Mesothelial cell of epicardium (in vitro differentiated cells): ENCODE results near the gene SPNS3. TPM values are rescaled to one million over a fixed set of nuclear protein-coding genes. Genes with fewer than 3 reads are reported as not detected.

ENCODE experiments used
- DNase-seq, 2 experiments: peaks; one replicate each; pipeline ENCODE4 v3.0.0; 2021; ENCODE audit warnings: low spot score in 2 of 2; ENCODE audit not compliant: unreplicated experiment in 2 of 2
- H3K27ac Mint-ChIP-seq: 2 replicates; pipeline ENCODE4 v1.8.0; 2021; ENCODE audit warnings: mixed read lengths
- H3K27me3 Mint-ChIP-seq: 2 replicates; pipeline ENCODE4 v1.8.0; 2021; ENCODE audit warnings: low read depth, mixed read lengths
- H3K36me3 Mint-ChIP-seq: 2 replicates; pipeline ENCODE4 v1.8.0; 2021; ENCODE audit warnings: mixed read lengths
- H3K4me1 Mint-ChIP-seq: 2 replicates; pipeline ENCODE4 v1.8.0; 2021; ENCODE audit warnings: mixed read lengths
- H3K4me3 Mint-ChIP-seq: 2 replicates; pipeline ENCODE4 v1.8.0; 2021; ENCODE audit warnings: mild to moderate bottlenecking, moderate library complexity, mixed read lengths
- H3K9me3 Mint-ChIP-seq: 2 replicates; pipeline ENCODE4 v1.8.0; 2021; ENCODE audit warnings: mixed read lengths
- CTCF ChIP-seq: fragments of 200-600 bp; sonication (generic); IDR thresholded peaks from one replicate; pipeline ENCODE4 v1.5.0; 2021; ENCODE audit warnings: antibody characterized with exemption; ENCODE audit not compliant: unreplicated experiment
- total RNA-seq: library from RNA; stranded (reverse); gene quantifications from 3 replicates; pipeline ENCODE4 v1.2.1, GENCODE V29; 2021

The SPNS3 gene
- total RNA-seq, 1 donor from 2014 or later = not detected

GRCh38 chr17:4530799-4531730 lies 97.3 kb downstream of the SPNS3 start:
- H3K27me3 Mint-ChIP-seq = no peaks in the 10 kb centered on the region
- H3K4me3 Mint-ChIP-seq = no peak overlapping the region
- peaks cover 3% of the 10 kb centered on the region for H3K36me3 Mint-ChIP-seq
- no peak for DNase-seq
- TF ChIP-seq CTCF = no peak
- H3K4me1 Mint-ChIP-seq = peaks cover 18% of the 10 kb centered on the region
- H3K9me3 Mint-ChIP-seq = no peaks in the 10 kb centered on the region
- peak overlapping the region; percentile 50 for H3K27ac Mint-ChIP-seq

- no peak for TF ChIP-seq CTCF
- Mint-ChIP-seq H3K27me3 (no peaks in the 10 kb centered on the region), H3K27ac (no peak overlapping the region), H3K9me3 (no peaks in the 10 kb centered on the region), H3K4me1 (peaks cover 13% of the 10 kb centered on the region), H3K4me3 (no peak overlapping the region), H3K36me3 (peaks cover 3% of the 10 kb centered on the region)
- no peak for DNase-seq
Observed at GRCh38 chr17:4531988-4532736, 98.4 kb downstream of the SPNS3 start.

DNA sequence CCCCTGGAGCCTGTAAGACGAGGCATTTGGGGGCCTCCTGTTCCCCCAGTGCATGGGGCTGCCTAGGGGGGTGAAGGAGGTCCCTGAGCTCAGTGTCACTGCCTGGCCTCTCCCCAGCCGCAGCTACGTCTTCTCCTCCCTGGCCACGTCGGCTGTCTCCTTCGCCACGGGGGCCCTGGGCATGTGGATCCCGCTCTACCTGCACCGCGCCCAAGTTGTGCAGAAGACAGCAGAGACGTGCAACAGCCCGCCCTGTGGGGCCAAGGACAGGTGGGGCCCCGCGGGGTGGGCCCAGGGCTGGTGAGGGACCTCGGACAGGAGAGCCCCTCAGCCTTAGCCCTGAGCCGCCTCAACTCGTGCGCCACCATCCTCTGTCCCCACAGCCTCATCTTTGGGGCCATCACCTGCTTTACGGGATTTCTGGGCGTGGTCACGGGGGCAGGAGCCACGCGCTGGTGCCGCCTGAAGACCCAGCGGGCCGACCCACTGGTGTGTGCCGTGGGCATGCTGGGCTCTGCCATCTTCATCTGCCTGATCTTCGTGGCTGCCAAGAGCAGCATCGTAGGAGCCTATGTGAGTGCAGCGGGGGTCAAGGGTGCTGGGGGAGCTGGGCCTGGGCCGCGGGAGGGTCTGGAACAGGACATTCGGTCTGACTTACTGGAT lies 99.3 kb downstream of the SPNS3 start:
- H3K4me3 Mint-ChIP-seq = no peak overlapping the region
- H3K4me1 Mint-ChIP-seq = peaks cover 10% of the 10 kb centered on the region
- TF ChIP-seq CTCF = no peak
- H3K27me3 Mint-ChIP-seq = no peaks in the 10 kb centered on the region
- H3K9me3 Mint-ChIP-seq = no peaks in the 10 kb centered on the region
- H3K36me3 Mint-ChIP-seq = peaks cover 4% of the 10 kb centered on the region
- no peak overlapping the region for H3K27ac Mint-ChIP-seq
- no peak for DNase-seq

- H3K4me1 Mint-ChIP-seq = peaks cover 10% of the 10 kb centered on the region
- no peaks in the 10 kb centered on the region for H3K27me3 Mint-ChIP-seq
- no peaks in the 10 kb centered on the region for H3K9me3 Mint-ChIP-seq
- TF ChIP-seq CTCF = no peak
- H3K36me3 Mint-ChIP-seq = peaks cover 4% of the 10 kb centered on the region
- peak overlapping the region; percentile 61 for H3K27ac Mint-ChIP-seq
- no peak overlapping the region for H3K4me3 Mint-ChIP-seq
- DNase-seq = no peak
Observed at GRCh38 chr17:4533523-4534504, 100.1 kb downstream of the SPNS3 start.

DNA sequence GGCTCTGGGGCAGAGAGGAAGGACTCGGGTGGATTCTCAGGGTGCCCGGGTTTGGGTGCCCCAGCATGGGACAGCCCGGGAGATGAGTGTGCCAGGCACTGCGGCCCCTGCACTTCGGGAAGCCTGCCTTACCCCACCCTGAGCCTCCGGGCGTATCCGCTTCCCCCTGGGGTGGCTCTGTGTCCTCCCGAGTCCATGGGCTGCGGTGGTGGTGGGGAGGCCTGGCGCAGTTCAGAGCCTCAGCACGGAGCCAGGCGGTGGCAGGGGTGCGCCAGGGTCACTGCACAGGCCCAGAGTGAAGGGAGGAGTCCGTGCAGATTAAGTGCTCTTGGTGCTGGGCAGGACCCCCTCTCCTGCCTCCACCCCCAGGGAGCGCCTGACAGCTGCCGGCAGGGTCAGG lies 100.8 kb downstream of the SPNS3 start:
- no peaks in the 10 kb centered on the region for H3K27me3 Mint-ChIP-seq
- peaks cover 4% of the 10 kb centered on the region for H3K36me3 Mint-ChIP-seq
- TF ChIP-seq CTCF = no peak
- no peak overlapping the region for H3K27ac Mint-ChIP-seq
- H3K9me3 Mint-ChIP-seq = no peaks in the 10 kb centered on the region
- no peak overlapping the region for H3K4me3 Mint-ChIP-seq
- DNase-seq = no peak
- H3K4me1 Mint-ChIP-seq = peaks cover 10% of the 10 kb centered on the region
